EL (cell line): Measurements from ENCODE around the gene BOLL.
"Not testable (repeated sequence)": the region's sequence is repeated elsewhere in the genome, so short reads cannot be mapped to it uniquely, and the experiment has no call there.

Experiments
- DNase-seq: peaks from one replicate; pipeline ENCODE4 v3.0.0-alpha.2; 2016

BOLL gene

GRCh38 chr2:197705912-197706838 lies 78.9 kb downstream of the BOLL start:
- peak; percentile 53 for DNase-seq

DNA sequence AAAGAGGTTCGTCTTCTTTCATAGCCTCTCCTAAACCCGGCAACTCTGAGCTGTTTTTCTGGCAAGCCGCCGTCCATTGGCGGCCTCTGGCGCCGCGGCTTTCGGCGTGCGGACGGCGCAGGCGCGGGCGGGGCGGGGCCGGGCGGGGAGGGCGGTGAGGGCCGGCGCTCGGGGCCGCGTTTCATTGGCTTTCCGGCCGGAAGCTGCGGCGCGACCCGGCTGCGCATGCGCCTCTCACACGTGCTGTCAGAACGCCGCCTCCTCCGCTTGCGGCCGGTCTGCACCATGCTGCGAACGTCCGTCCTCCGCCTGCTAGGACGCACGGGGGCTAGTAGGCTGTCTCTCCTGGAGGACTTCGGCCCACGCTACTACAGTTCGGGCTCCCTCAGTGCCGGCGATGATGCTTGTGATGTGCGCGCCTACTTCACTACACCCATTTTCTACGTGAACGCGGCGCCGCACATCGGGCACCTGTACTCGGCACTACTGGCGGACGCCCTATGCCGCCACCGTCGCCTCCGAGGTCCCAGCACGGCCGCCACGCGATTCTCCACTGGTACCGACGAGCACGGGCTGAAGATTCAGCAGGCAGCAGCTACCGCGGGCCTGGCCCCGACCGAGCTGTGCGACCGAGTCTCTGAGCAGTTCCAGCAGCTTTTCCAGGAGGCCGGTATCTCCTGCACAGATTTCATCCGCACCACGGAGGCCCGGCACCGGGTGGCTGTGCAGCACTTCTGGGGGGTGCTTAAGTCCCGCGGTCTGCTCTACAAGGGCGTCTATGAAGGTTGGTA lies 79.8 kb downstream of the BOLL start, which contains the start of gene MARS2:
TSS of gene MARS2 (plus strand) at position 249 of the 791 bp plus-strand sequence. CDS start at position 286, 37 bp downstream.
- peak; percentile 91 for DNase-seq

DNA sequence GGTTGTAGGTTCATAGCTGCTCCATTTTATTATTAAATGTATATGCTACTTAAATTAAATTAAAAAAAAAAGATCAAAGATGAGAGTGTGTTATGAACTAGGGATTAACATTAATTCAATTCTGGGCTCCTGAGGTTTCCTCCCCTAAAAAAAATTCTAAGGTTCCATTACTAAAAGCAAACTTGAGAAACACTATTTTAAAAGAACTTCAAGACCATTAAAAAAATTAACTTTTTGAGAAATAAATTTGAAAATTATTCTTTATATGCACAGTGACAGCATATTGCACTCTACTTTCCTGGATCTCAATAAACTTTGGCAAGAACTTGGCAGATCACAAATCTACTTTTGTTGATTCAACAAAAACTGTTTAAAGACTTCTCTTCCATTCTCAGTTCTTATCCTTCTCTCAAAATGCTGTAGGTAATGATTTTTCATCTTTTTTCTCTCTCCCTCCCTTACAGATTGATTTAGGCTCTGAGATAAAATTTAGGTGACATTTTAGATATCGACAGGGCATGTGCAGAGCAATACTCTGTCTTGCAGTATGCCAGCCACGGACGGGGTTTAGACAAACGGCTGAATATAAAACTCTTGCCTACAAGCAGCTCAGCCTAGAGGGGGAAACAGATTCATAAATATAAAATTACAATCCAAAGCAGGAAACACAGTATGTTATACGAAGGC lies 80.5 kb downstream of the BOLL start:
- no peak for DNase-seq

DNA sequence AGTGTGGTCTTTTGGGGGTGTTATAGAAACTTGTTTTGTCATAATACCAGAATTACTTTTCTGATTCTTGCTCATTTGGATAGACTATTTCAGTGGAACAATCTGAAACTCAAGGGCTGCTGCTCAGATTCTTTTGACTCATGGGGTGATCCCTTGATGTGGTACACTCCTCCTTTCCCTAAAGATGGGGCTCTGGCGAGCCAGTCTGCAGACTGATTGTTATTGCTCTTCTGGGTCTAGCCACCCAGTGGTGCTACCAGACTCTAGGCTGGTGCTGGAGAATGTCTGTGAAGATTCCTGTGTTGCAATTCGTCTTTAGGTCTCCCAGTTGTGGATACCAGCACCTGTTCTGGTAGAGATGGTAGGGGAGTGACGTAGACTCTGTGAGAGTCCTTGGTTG lies 84.2 kb downstream of the BOLL start:
- no peak for DNase-seq

GRCh38 chr2:197699724-197700123 lies 85.4 kb downstream of the BOLL start:
- not testable (repeated sequence) for DNase-seq

DNA sequence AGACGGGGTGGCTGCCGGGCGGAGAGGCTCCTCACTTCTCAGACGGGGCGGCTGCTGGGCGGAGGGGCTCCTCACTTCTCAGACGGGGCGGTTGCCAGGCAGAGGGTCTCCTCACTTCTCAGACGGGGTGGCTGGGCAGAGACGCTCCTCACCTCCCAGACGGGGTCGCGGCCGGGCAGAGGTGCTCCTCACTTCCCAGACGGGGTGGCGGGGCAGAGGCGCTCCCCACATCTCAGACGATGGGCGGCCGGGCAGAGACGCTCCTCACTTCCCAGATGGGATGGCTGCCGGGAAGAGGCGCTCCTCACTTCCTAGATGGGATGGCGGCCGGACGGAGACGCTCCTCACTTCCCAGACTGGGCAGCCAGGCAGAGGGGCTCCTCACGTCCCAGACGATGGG lies 88.5 kb downstream of the BOLL start:
- DNase-seq: not testable (repeated sequence)

DNA sequence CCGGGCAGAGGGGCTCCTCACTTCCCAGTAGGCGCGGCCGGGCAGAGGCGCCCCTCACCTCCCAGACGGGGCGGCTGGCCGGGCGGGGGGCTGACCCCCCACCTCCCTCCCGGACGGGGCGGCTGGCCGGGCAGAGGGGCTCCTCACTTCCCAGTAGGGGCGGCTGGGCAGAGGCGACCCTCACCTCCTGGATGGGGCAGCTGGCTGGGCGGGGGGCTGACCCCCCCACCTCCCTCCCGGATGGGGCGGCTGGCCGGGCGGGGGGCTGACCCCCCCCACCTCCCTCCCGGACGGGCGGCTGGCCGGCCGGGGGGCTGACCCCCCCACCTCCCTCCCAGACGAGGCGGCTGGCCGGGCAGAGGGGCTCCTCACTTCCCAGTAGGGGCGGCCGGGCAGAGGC lies 89.1 kb downstream of the BOLL start:
- not testable (repeated sequence) for DNase-seq

GRCh38 chr2:197695206-197695605 lies 89.9 kb downstream of the BOLL start:
- DNase-seq: not testable (repeated sequence)

- DNase-seq: peak; percentile 37
Measured at GRCh38 chr2:197677483-197677882, 107.6 kb downstream of the BOLL start.

DNA sequence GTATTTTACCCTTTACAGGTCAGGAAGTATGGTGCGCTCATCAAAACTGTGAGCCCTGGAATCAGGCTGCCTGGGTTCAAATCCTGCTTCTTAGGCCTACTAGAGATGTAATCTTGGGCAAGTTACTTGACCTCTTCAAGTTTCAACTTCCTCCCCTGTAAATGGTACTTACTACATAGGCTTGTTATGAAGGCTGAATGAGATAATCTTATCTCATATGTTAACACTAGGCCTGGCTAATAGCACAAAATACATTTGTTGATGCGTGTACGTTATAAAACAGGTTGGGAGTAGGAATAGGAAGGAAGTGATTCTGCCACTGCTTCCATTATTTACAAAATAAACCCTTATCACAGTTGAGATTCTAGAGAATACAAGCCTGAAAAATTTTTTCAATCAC lies 108.1 kb downstream of the BOLL start:
- DNase-seq: no peak
